ENCODE data around the gene RFX5. TPM values are rescaled to one million over a fixed set of nuclear protein-coding genes. Genes with fewer than 3 reads are reported as not detected.

Gene RFX5
- total and polyA plus RNA-seq, 9 of the 15 experiments (the other 6 are each of a cell fraction or from before 2014, with no cell fraction given): 3.8 to 48.2 (median 32.2) TPM

- TF ChIP-seq SMARCA5 (IDR thresholded peaks at IDR 0.05): no peak
- no peak for TF ChIP-seq GABPA (tag; conservative IDR thresholded peaks at IDR 0.05; ENCODE audit: low read depth)
- no peak for TF ChIP-seq ZBTB33 (CRISPR knock-in tag; IDR thresholded peaks at IDR 0.05)
- no peak for TF ChIP-seq CCNT2 (IDR thresholded peaks at IDR 0.05; ENCODE audit: borderline replicate concordance, extremely low read depth, insufficient read length, low read depth, low read length)
- no peak for TF ChIP-seq ZBTB34 (CRISPR knock-in tag; IDR thresholded peaks at IDR 0.05)
- TF ChIP-seq POLR2H (tag; IDR thresholded peaks at IDR 0.05; ENCODE audit: low read depth): peak; percentile 83
- TF ChIP-seq ELK3 (CRISPR knock-in tag; IDR thresholded peaks at IDR 0.05): no peak
- TF ChIP-seq SMAD4 (CRISPR knock-in tag; conservative IDR thresholded peaks at IDR 0.05): peak; percentile 46; the same call in 1 of the 2 replicates
- TF ChIP-seq ZNF253 (CRISPR knock-in tag; conservative IDR thresholded peaks at IDR 0.05): no peak
- no peak for TF ChIP-seq KDM4B (IDR thresholded peaks at IDR 0.05; ENCODE audit: borderline replicate concordance in 2 of 2, low read depth in 1 of 2)
- TF ChIP-seq ZFP30 (CRISPR knock-in tag; IDR thresholded peaks at IDR 0.05; ENCODE audit: borderline replicate concordance): no peak
- no peak for TF ChIP-seq ZNF79 (CRISPR knock-in tag; IDR thresholded peaks at IDR 0.05; ENCODE audit: low read depth)
- peak; percentile 77 for TF ChIP-seq SUPT5H (IDR thresholded peaks at IDR 0.05)
- no peak for TF ChIP-seq ZNF165 (CRISPR knock-in tag; IDR thresholded peaks at IDR 0.05; ENCODE audit: borderline replicate concordance)
- TF ChIP-seq TRIM28 (IDR thresholded peaks at IDR 0.05): no peak
- no peak for TF ChIP-seq HMG20B (CRISPR knock-in tag; IDR thresholded peaks at IDR 0.05)
- no peak for TF ChIP-seq GTF2F1 (IDR thresholded peaks at IDR 0.05; ENCODE audit: low read depth, low read length)
- no peak for TF ChIP-seq HDAC1 (IDR thresholded peaks at IDR 0.05)
- TF ChIP-seq ZNF324 (CRISPR knock-in tag; IDR thresholded peaks at IDR 0.05): no peak
- no peak for TF ChIP-seq IRF9 (tag; IDR thresholded peaks at IDR 0.05)
- TF ChIP-seq ETS1 (conservative IDR thresholded peaks at IDR 0.05; ENCODE audit: control insufficient read depth, low read depth, low read length): peak; percentile 52
Measured at GRCh38 chr1:151327223-151327902, 19.7 kb downstream of the RFX5 start, which contains the start of gene PI4KB (continued).

All from K562 (cell line).